Stimulated activated CD8-positive, alpha-beta memory T cell treated with anti-CD3 and anti-CD28 coated beads, Interleukin-12 subunit alpha, Interleukin-12 subunit beta, amount 100 ng/mL, for 24 hours (primary cell): ENCODE results near the gene MROH2A.
"Not testable (repeated sequence)": the region's sequence is repeated elsewhere in the genome, so short reads cannot be mapped to it uniquely, and the experiment has no call there.

Source experiments
- DNase-seq: peaks from one replicate; pipeline ENCODE4 v3.0.0-alpha.2; 2020; ENCODE audit errors: extremely low read depth

The MROH2A gene

GRCh38 chr2:233856184-233856583, 78.1 kb downstream of the MROH2A start:
- no peak for DNase-seq

DNA sequence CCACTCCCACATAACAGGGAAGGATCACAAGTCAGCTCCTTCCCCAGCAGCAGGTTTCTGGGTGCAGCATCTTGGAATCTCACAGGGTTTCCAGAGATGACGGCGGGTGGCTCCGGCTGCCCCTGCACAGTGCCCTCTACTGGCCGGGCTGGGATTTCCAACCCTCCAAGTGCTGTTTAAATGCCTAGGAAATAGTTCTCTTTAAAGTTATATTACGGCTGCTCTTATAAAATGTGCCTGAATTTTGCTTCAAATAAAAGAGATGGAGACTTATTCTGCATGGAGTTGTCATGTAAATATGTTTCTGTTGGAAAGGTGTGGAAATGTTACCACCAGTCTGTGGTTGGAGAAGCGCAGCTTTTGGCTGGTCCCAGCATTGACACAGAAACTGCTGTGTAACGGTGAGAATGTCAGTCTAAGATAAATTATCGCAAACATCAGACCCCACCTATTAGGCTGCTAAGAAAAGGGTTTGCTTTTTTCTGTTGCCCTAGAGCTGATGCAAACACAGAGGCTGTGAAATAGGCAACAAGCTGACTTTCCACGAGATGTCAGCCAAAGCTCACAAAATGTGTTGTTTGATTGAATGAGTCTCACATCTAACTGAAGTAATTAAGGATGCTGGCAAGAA, 79.5 kb downstream of the MROH2A start:
- DNase-seq: no peak

DNA sequence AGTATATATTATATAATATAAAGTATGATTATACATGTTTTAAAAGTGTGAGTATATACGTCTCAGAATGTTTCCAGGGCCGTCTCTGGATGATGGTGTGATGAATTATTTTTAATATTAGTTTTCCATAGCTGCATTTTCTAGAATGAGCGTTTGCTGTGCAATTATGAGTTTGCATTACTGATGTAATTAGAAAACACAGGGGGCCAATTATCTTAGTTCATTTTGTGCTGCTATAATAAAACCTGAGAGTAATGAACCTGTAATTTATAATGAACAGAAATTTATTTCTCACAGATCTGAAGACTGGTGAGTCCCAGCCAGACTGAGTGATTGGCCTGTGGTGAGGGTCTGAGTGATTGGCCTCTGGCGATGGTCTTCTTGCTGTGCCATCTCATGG, 80.2 kb downstream of the MROH2A start:
- DNase-seq: no peak

DNA sequence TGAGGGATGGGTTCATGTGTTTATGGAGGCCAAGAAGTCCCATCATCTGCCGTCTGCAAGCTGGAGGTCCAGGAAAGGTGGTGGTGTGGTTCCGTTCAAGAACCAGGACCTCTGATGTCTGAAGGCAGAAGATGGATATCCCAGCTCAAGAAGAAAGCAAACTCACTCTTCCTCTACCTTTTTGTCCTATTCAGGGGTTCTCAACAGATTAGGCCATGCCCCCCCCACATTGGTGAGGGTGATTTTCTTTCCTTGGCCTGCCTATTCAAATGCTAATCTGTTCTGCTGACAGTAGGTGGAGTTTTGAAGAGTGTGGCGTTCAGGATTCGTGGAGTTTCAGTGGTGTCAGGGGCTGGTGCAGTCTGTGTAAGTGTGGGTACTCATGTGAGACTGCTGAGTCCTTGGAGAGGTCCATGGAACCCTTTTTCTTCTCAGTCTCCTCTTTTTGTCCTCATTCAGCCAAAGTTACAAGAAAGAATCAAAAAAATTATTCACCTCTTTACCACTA, 84.2 kb downstream of the MROH2A start:
- no peak for DNase-seq

GRCh38 chr2:233865838-233866237, 87.7 kb downstream of the MROH2A start:
- no peak for DNase-seq

- no peak for DNase-seq
These were observed 88.3 kb downstream of the MROH2A start for GRCh38 chr2:233866479-233866878.

DNA sequence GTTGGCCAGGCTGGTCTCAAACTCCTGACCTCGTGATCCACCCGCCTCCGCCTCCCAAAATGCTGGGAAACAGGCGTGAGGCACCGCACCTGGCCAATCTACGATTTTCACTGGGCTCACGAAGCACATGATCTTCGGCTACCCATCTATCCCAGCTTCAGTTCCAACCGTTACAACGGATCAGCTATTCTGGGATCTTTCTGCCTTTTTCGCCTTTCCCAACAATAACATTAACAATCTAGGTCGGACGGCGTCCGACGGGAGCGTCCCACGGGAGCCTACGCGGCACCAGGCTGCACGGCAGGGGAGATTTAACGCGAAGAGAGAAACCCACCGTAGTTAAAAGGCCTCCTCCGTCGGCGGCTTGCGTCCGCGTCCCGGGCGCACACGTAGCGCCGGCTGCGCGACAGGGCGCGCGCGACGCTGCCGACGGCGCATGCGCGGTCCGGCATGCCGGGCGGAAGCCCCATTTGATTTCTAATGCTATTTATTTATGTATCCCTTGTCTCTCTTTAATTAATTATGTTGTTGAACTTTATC, 89.9 kb downstream of the MROH2A start, which contains the start of gene MSL3B:
TSS of gene MSL3B (minus strand) at position 394 of the 540 bp plus-strand sequence.
- DNase-seq: no peak

DNA sequence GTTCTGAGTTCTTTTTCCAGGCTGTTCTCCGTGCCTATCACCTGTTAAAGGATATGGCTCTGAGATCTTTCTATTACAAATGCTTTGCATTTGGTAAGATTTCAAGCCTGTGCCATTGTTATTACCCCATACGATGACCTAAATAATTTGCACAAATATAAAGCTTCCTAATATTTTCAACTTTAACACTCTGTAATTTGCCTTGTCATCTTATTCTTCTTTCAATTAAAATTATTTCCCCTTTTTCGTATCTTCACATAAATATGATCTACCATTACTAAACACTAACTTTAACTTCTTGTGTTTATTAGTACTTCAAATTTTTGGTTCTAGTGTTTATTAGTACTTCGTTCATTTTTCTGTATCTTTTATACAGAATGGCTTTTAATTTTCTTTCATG, 93.3 kb downstream of the MROH2A start:
- no peak for DNase-seq

DNA sequence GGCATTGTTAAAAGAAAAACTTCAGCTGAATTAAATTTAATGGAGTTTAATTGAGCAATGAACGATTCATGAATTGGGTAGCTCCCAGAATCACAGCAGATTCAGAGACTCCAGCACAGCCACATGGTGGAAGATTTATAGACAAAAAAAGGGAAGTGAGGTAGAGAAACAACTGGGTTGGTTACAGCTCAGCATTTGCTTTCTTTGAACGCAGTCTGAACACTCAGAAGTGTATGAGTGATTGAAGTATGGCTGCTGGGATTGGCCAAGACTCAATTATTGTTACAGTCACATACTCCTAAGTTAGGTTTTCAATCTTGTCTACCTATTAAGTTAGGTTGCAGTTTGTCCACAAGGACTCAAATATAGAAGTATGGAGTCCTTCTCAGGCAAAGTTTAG, 94.0 kb downstream of the MROH2A start:
- not testable (repeated sequence) for DNase-seq

DNA sequence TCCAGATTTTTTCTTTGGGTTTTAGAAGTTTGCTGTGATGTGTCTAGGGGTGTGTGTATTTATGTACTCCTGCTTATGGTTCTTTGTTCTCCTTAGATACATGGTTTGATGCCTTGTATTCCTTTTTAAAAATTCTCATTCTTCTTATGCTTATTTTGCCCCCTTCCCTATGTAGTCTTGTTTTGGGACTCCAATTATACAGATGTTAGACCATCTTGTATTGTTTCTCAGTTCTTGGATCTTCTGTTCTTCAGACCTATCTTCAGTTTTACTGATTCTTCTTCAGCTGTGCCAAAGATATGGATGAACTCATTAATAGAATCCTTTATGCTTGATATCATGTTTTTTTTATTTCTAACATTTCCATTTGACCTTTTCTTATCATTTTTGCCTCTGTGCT, 104.2 kb downstream of the MROH2A start:
- DNase-seq: no peak
